ENCODE measurements around the gene PCSK6.

GRCh38 chr15:101348643-101349042 is 140.9 kb downstream of the PCSK6 start:
- no peak for TF ChIP-seq CTCF (IDR thresholded peaks at IDR 0.05)
- no peak for TF ChIP-seq POLR2A (IDR thresholded peaks at IDR 0.05)

Measured in uterus (tissue), 2 donors.